ENCODE data around the gene SHROOM1. TPM values are rescaled to one million over a fixed set of nuclear protein-coding genes. Genes with fewer than 3 reads are reported as not detected.
A peak's percentile ranks its signal among the peaks of the same experiment; 100 is the strongest.

Gene SHROOM1
- total RNA-seq, 1 donor from 2014 or later = 6.5 TPM

- no peaks in the 10 kb centered on the region for H3K9me3 Mint-ChIP-seq
- peaks cover 27% of the 10 kb centered on the region for H3K4me1 Mint-ChIP-seq
- H3K36me3 Mint-ChIP-seq (ENCODE audit: low read depth) = no peaks in the 10 kb centered on the region
- H3K27me3 Mint-ChIP-seq (ENCODE audit: low read depth) = peaks cover 53% of the 10 kb centered on the region
- TF ChIP-seq CTCF (conservative IDR thresholded peaks at IDR 0.05) = no peak
- peak overlapping the region; percentile 57 for H3K4me3 Mint-ChIP-seq
- H3K27ac Mint-ChIP-seq (ENCODE audit: unreplicated experiment) = no peak overlapping the region
- DNase-seq (ENCODE audit: low read depth, low spot score) = no peak
Observed at GRCh38 chr5:132822650-132823480, 7.6 kb downstream of the SHROOM1 start.

GRCh38 chr5:132821791-132822190, 8.7 kb downstream of the SHROOM1 start:
- no peak for DNase-seq (ENCODE audit: low read depth, low spot score)
- Mint-ChIP-seq H3K27ac (ENCODE audit: unreplicated experiment) (peak overlapping the region; percentile 40), H3K4me3 (peak overlapping the region; percentile 60), H3K9me3 (no peaks in the 10 kb centered on the region), H3K4me1 (peaks cover 23% of the 10 kb centered on the region), H3K36me3 (ENCODE audit: low read depth) (no peaks in the 10 kb centered on the region), H3K27me3 (ENCODE audit: low read depth) (peaks cover 50% of the 10 kb centered on the region)
- TF ChIP-seq CTCF (conservative IDR thresholded peaks at IDR 0.05) = no peak

- TF ChIP-seq CTCF (conservative IDR thresholded peaks at IDR 0.05) = no peak
- Mint-ChIP-seq H3K27me3 (ENCODE audit: low read depth) (peaks cover 50% of the 10 kb centered on the region), H3K9me3 (no peaks in the 10 kb centered on the region), H3K4me3 (peak overlapping the region; percentile 60), H3K4me1 (peaks cover 23% of the 10 kb centered on the region), H3K36me3 (ENCODE audit: low read depth) (no peaks in the 10 kb centered on the region), H3K27ac (ENCODE audit: unreplicated experiment) (peak overlapping the region; percentile 40)
- no peak for DNase-seq (ENCODE audit: low read depth, low spot score)
Observed at GRCh38 chr5:132821350-132821749, 9.1 kb downstream of the SHROOM1 start.

- no peaks in the 10 kb centered on the region for H3K9me3 Mint-ChIP-seq
Observed at GRCh38 chr5:132820162-132820754, 10.2 kb downstream of the SHROOM1 start.

GRCh38 chr5:132819468-132819867, 11.0 kb downstream of the SHROOM1 start:
- no peak for TF ChIP-seq CTCF (conservative IDR thresholded peaks at IDR 0.05)
- peaks cover 2% of the 10 kb centered on the region for H3K36me3 Mint-ChIP-seq (ENCODE audit: low read depth)
- no peak overlapping the region for H3K27ac Mint-ChIP-seq (ENCODE audit: unreplicated experiment)
- no peak overlapping the region for H3K4me3 Mint-ChIP-seq
- no peak for DNase-seq (ENCODE audit: low read depth, low spot score)
- H3K9me3 Mint-ChIP-seq = no peaks in the 10 kb centered on the region
- H3K27me3 Mint-ChIP-seq (ENCODE audit: low read depth) = peaks cover 52% of the 10 kb centered on the region
- H3K4me1 Mint-ChIP-seq = peaks cover 26% of the 10 kb centered on the region

More at GRCh38 chr5:132820162-132820754, 10.2 kb downstream of the SHROOM1 start:
- peak; percentile 97 for DNase-seq (ENCODE audit: low read depth, low spot score)
- peak; percentile 93 for TF ChIP-seq CTCF (conservative IDR thresholded peaks at IDR 0.05)
- Mint-ChIP-seq H3K4me3 (peak overlapping the region; percentile 13), H3K4me1 (peaks cover 23% of the 10 kb centered on the region), H3K27ac (ENCODE audit: unreplicated experiment) (no peak overlapping the region), H3K27me3 (ENCODE audit: low read depth) (peaks cover 54% of the 10 kb centered on the region), H3K36me3 (ENCODE audit: low read depth) (no peaks in the 10 kb centered on the region)
